ENCODE results near the gene MKNK2. TPM values are rescaled to one million over a fixed set of nuclear protein-coding genes. Genes with fewer than 3 reads are reported as not detected.

Gene MKNK2
- total and polyA plus RNA-seq, 2 donors (not counting 3 experiments of a cell fraction or from before 2014, with no cell fraction given), result 65.1 to 86.1 TPM

DNA sequence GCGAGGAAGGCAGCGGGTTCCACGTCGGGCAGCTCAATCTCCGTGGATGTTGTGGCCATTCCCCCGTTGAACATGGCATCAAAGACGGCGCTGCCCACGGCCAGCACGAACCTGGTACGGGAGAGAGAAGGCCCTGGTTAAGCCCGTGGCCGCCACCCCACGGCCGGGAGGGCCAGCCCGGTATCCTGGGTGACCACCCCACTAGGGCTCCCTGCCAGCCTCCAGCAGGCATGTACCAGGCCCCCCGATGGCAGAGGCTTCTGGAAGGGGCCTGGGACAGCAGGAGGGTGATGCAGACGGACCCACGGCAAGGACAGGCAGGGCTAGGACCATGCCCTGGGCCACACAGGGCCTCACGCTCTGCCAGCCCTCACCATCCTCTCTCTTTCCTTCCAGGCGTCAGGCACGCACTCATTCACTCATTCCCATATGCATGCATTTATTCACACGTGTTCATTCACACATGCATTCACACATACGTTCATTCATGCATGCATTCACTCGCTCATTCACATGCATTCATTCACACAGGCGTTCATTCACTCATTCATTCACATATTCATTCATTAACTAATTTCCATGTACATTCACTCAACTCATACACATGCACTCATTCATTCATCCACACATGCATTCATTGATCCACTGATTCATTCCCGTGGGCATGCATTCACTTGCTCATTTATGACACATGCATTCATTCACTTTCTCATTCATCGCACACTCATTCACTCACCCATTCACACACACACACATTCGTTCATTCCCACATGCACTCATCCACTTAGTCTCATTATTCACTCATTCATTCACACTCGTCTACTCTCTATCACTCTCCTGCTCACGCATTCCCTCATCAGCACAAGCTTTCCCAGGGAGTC lies 53.5 kb downstream of the MKNK2 start:
- POLR2A ChIA-PET, result no interaction called here

DNA sequence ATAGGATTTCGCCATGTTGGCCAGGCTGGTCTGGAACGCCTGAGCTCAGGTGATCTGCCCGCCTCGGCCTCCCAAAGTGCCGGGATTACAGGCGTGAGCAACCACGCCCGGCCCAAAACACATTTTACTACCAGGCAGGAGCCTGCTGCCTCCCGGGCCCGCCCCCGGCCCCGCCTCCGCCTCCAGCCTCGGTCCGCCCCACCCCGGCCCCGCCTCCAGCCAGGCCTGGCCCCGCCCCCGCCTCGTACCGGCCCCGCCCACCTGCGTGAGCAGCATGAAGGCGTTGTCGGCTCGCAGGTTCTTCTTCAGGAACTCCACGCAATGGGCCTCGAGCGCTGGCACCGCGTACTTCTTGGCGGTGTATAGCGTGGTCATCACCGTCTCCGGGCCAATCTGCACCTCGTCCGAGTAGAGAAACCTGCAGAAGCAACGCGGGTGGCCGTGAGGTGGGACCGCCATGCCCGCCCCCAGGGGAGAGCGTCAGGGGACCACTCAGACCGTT lies 58.2 kb downstream of the MKNK2 start:
- CTCF ChIA-PET, result no interaction called here
- H3K4me1 ChIP-seq (ENCODE audit: control insufficient read depth, extremely low read depth, insufficient read depth, low read length), result no peaks in the 10 kb centered on the region
- H3K27ac ChIP-seq (ENCODE audit: insufficient read depth, low read depth, low read length), result no peak overlapping the region
- POLR2A ChIA-PET, result no interaction called here
- DNase-seq (ENCODE audit: low read depth, low spot score), result no peak
- no peak overlapping the region for H3K4me3 ChIP-seq (replicated peaks in 1 of 3; ENCODE audit: insufficient read depth in 1 of 3, low read depth in 1 of 3, low read length in 3 of 3)
- no peaks in the 10 kb centered on the region for H3K9me3 ChIP-seq (replicated peaks; ENCODE audit: control insufficient read depth, insufficient read depth, low read length)
- H2AFZ ChIP-seq (ENCODE audit: low read depth, low read length), result no peak overlapping the region
- H3K27me3 ChIP-seq (ENCODE audit: control insufficient read depth in 2 of 2, insufficient read depth in 2 of 2, low read length in 2 of 2), result no peaks in the 10 kb centered on the region
- H4K20me1 ChIP-seq (replicated peaks; ENCODE audit: control insufficient read depth, extremely low read depth, insufficient read depth, low read length), result no peaks in the 10 kb centered on the region
- FAIRE-seq, result no peak
- no peaks in the 10 kb centered on the region for H3K9me1 ChIP-seq (replicated peaks; ENCODE audit: control insufficient read depth, extremely low read depth, insufficient read depth, low read length)
- no peak overlapping the region for H3K9ac ChIP-seq (replicated peaks; ENCODE audit: extremely low read depth, insufficient read depth, low read length)
- no peak overlapping the region for H3K4me2 ChIP-seq (ENCODE audit: insufficient read depth, low read length)
- TF ChIP-seq EZH2 (IDR thresholded peaks at IDR 0.05; ENCODE audit: borderline replicate concordance, low read depth, low read length, severe bottlenecking) (no peak), GATA2 (IDR thresholded peaks at IDR 0.05; ENCODE audit: insufficient read depth, insufficient read length, low read depth, low read length) (no peak), POLR2AphosphoS5 (IDR thresholded peaks at IDR 0.05; ENCODE audit: insufficient read depth, low read depth, low read length) (no peak), MYC (IDR thresholded peaks at IDR 0.05; ENCODE audit: low read depth, low read length) (no peak), POLR2A (IDR thresholded peaks at IDR 0.05; ENCODE audit: low read depth, low read length) (no peak), FOS (IDR thresholded peaks at IDR 0.05; ENCODE audit: borderline replicate concordance, insufficient read depth, low read length) (no peak), JUN (IDR thresholded peaks at IDR 0.05; ENCODE audit: borderline replicate concordance, insufficient read depth, insufficient read length, low read depth) (no peak)
- TF ChIP-seq, protein P1, sequence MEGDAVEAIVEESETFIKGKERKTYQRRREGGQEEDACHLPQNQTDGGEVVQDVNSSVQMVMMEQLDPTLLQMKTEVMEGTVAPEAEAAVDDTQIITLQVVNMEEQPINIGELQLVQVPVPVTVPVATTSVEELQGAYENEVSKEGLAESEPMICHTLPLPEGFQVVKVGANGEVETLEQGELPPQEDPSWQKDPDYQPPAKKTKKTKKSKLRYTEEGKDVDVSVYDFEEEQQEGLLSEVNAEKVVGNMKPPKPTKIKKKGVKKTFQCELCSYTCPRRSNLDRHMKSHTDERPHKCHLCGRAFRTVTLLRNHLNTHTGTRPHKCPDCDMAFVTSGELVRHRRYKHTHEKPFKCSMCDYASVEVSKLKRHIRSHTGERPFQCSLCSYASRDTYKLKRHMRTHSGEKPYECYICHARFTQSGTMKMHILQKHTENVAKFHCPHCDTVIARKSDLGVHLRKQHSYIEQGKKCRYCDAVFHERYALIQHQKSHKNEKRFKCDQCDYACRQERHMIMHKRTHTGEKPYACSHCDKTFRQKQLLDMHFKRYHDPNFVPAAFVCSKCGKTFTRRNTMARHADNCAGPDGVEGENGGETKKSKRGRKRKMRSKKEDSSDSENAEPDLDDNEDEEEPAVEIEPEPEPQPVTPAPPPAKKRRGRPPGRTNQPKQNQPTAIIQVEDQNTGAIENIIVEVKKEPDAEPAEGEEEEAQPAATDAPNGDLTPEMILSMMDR (IDR thresholded peaks at IDR 0.05; ENCODE audit: extremely low read depth in 1 of 2, insufficient read depth in 1 of 2, low read depth in 1 of 2, low read length in 2 of 2), result no peak
- TF ChIP-seq, protein P2, sequence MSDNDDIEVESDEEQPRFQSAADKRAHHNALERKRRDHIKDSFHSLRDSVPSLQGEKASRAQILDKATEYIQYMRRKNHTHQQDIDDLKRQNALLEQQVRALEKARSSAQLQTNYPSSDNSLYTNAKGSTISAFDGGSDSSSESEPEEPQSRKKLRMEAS (IDR thresholded peaks at IDR 0.05; ENCODE audit: insufficient read depth, insufficient read length), result no peak
- intact Hi-C loops (cut with micrococcal nuclease), result no loop called here
- dilution Hi-C loops (cut with MboI; ENCODE audit: extremely low pct_ligation_motif_present, low sequenced_read_pairs), result no loop called here
- no peaks in the 10 kb centered on the region for H3K79me2 ChIP-seq (ENCODE audit: control insufficient read depth, insufficient read depth, low read length)
- H3K36me3 ChIP-seq (ENCODE audit: control insufficient read depth in 2 of 2, extremely low read depth in 1 of 2, insufficient read depth in 2 of 2, low read length in 2 of 2), result peaks cover 0 to 25% of the 10 kb centered on the region in 2 experiments
- no TSS peak for BruUV-seq (replicated peaks)

More for the DNA sequence above, 53.5 kb downstream of the MKNK2 start:
- H3K27ac ChIP-seq (ENCODE audit: insufficient read depth, low read depth, low read length), result no peak overlapping the region
- H3K4me3 ChIP-seq (replicated peaks in 1 of 3; ENCODE audit: insufficient read depth in 1 of 3, low read depth in 1 of 3, low read length in 3 of 3), result no peak overlapping the region
- H2AFZ ChIP-seq (ENCODE audit: low read depth, low read length), result no peak overlapping the region
- CTCF ChIA-PET, result interaction anchor here (1.7 kb wide), 1 partner anchor 67 kb away, joined by 4 read pairs; no protein-coding TSS in a partner anchor
- H3K4me2 ChIP-seq (ENCODE audit: insufficient read depth, low read length), result no peak overlapping the region
- intact Hi-C loops (cut with micrococcal nuclease), result no loop called here
- DNase-seq (ENCODE audit: low read depth, low spot score), result no peak
- no peaks in the 10 kb centered on the region for H3K9me1 ChIP-seq (replicated peaks; ENCODE audit: control insufficient read depth, extremely low read depth, insufficient read depth, low read length)
- no peak overlapping the region for H3K9ac ChIP-seq (replicated peaks; ENCODE audit: extremely low read depth, insufficient read depth, low read length)
- no TSS peak for BruUV-seq (replicated peaks)
- no peaks in the 10 kb centered on the region for H3K9me3 ChIP-seq (replicated peaks; ENCODE audit: control insufficient read depth, insufficient read depth, low read length)
- no peak for FAIRE-seq
- H3K79me2 ChIP-seq (ENCODE audit: control insufficient read depth, insufficient read depth, low read length), result no peaks in the 10 kb centered on the region
- H3K27me3 ChIP-seq (ENCODE audit: control insufficient read depth in 2 of 2, insufficient read depth in 2 of 2, low read length in 2 of 2), result no peaks in the 10 kb centered on the region
- dilution Hi-C loops (cut with MboI; ENCODE audit: extremely low pct_ligation_motif_present, low sequenced_read_pairs), result no loop called here
- TF ChIP-seq POLR2A (IDR thresholded peaks at IDR 0.05; ENCODE audit: low read depth, low read length), result no peak
- TF ChIP-seq EZH2 (IDR thresholded peaks at IDR 0.05; ENCODE audit: borderline replicate concordance, low read depth, low read length, severe bottlenecking), result no peak
- TF ChIP-seq POLR2AphosphoS5 (IDR thresholded peaks at IDR 0.05; ENCODE audit: insufficient read depth, low read depth, low read length), result no peak
- TF ChIP-seq MYC (IDR thresholded peaks at IDR 0.05; ENCODE audit: low read depth, low read length), result no peak
- no peaks in the 10 kb centered on the region for H3K4me1 ChIP-seq (ENCODE audit: control insufficient read depth, extremely low read depth, insufficient read depth, low read length)
- H4K20me1 ChIP-seq (replicated peaks; ENCODE audit: control insufficient read depth, extremely low read depth, insufficient read depth, low read length), result no peaks in the 10 kb centered on the region
- peaks cover 2 to 7% of the 10 kb centered on the region in 2 experiments for H3K36me3 ChIP-seq (ENCODE audit: control insufficient read depth in 2 of 2, extremely low read depth in 1 of 2, insufficient read depth in 2 of 2, low read length in 2 of 2)

Data from endothelial cell of umbilical vein (primary cell).